H1 (cell line): ENCODE data around the gene ADAM12. TPM values are rescaled to one million over a fixed set of nuclear protein-coding genes. Genes with fewer than 3 reads are reported as not detected.

Experiments used
- BCL11A ChIP-seq, 2 experiments: IDR thresholded peaks; one replicate each; pipeline ENCODE4 v1.6.1; 2011; ENCODE audit warnings: low read depth in 2 of 2, low read length in 2 of 2, mild to moderate bottlenecking in 2 of 2
- CBX8 ChIP-seq: fragments of 300-800, 300-1000 bp; sonication (generic); IDR thresholded peaks from 2 replicates; pipeline ENCODE4 v1.7.1; 2016; ENCODE audit warnings: low read depth, low read length, borderline replicate concordance
- CREB1 ChIP-seq: IDR thresholded peaks from 2 replicates; pipeline ENCODE4 v1.6.1; 2012; ENCODE audit warnings: inconsistent platforms
- MAFK ChIP-seq: IDR thresholded peaks from 2 replicates; pipeline ENCODE4 v1.6.1; 2012; ENCODE audit warnings: low read depth, mild to moderate bottlenecking, improper control_type of control experiment, low read length
- PHF8 ChIP-seq: fragments of 200-600 bp; sonication (generic); conservative IDR thresholded peaks from 2 replicates; pipeline ENCODE4 v1.7.1; 2012; ENCODE audit warnings: low read depth, mild to moderate bottlenecking, inconsistent platforms, low read length, moderate library complexity
- POU5F1 ChIP-seq: IDR thresholded peaks from 2 replicates; pipeline ENCODE4 v1.6.1; 2011; ENCODE audit warnings: low read depth, mild to moderate bottlenecking, low read length, moderate library complexity
- SIN3A ChIP-seq, 2 experiments: IDR thresholded peaks in 1 of 2; conservative IDR thresholded peaks in 1 of 2; 2 replicates each; pipeline ENCODE4 v1.6.1; 2011 to 2012; ENCODE audit warnings: low read length in 2 of 2, improper control_type of control experiment in 1 of 2, low read depth in 1 of 2, mild to moderate bottlenecking in 1 of 2
- SP1 ChIP-seq: IDR thresholded peaks from 2 replicates; pipeline ENCODE4 v1.6.1; 2011; ENCODE audit warnings: low read depth, low read length
- SP2 ChIP-seq: IDR thresholded peaks from 2 replicates; pipeline ENCODE4 v1.6.1; 2012; ENCODE audit warnings: mild to moderate bottlenecking, low read length, inconsistent platforms
- polyA plus RNA-seq, 7 experiments: library from polyadenylated mRNA; depleted of rRNA in 3 of 7; stranded (reverse) in 5 of 7; unstranded in 2 of 7; fragments of >200 nt in 5 of 7; fragments of 200-250 nt in 2 of 7; gene quantifications; 1 replicate in 5 of 7; 2 replicates in 1 of 7; 4 replicates in 1 of 7; pipeline versions ENCODE4 v1.2.1 to v1.2.3, GENCODE V29; 2011 to 2013; ENCODE audit warnings: missing spikeins in 2 of 7, mixed read lengths in 2 of 7
- total RNA-seq: library from RNA; stranded (reverse); fragmentation: NEBNext Ultra II Directional; extraction: Animal tissue kit (Norgen Biotek cat#: 25700); gene quantifications from 2 replicates; pipeline ENCODE4 v1.2.1, GENCODE V29; 2021
- TF ChIP-seq, protein P1 (sequence below): fragments of 300-600 bp; sonication (generic); IDR thresholded peaks from 2 replicates; pipeline ENCODE4 v1.7.1; 2012; ENCODE audit warnings: low read length, moderate library complexity, mild to moderate bottlenecking, inconsistent platforms; ENCODE audit not compliant: insufficient replicate concordance
- TF ChIP-seq, protein P2 (sequence below): IDR thresholded peaks from 2 replicates; pipeline ENCODE4 v1.6.1; 2012; ENCODE audit warnings: low read length, inconsistent platforms

ADAM12 gene
- total and polyA plus RNA-seq, 2 of the 8 experiments (the other 6 are each of a cell fraction or from before 2014, with no cell fraction given): 0.07 to 0.17 TPM

DNA sequence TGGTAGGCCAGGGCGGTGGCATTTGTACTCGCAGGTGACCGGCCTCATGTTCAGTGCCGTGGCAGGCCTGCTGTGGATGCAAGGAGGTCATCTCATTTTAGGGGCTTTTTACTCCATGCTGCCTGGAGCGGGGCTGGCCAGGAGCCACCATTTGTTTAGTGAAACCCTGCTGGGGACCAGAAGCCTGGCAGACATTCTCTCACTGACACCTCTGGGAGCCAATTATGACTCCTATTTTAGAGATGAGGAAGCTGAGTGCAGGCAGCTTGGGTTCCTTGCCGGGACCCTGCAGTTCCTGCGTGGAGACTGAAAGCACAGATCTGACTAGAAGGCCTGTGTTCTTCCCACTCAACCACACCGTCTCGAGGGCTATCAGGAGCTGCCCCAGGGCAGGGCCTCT lies 305.3 kb downstream of the ADAM12 start (continued):
- TF ChIP-seq, protein P1, sequence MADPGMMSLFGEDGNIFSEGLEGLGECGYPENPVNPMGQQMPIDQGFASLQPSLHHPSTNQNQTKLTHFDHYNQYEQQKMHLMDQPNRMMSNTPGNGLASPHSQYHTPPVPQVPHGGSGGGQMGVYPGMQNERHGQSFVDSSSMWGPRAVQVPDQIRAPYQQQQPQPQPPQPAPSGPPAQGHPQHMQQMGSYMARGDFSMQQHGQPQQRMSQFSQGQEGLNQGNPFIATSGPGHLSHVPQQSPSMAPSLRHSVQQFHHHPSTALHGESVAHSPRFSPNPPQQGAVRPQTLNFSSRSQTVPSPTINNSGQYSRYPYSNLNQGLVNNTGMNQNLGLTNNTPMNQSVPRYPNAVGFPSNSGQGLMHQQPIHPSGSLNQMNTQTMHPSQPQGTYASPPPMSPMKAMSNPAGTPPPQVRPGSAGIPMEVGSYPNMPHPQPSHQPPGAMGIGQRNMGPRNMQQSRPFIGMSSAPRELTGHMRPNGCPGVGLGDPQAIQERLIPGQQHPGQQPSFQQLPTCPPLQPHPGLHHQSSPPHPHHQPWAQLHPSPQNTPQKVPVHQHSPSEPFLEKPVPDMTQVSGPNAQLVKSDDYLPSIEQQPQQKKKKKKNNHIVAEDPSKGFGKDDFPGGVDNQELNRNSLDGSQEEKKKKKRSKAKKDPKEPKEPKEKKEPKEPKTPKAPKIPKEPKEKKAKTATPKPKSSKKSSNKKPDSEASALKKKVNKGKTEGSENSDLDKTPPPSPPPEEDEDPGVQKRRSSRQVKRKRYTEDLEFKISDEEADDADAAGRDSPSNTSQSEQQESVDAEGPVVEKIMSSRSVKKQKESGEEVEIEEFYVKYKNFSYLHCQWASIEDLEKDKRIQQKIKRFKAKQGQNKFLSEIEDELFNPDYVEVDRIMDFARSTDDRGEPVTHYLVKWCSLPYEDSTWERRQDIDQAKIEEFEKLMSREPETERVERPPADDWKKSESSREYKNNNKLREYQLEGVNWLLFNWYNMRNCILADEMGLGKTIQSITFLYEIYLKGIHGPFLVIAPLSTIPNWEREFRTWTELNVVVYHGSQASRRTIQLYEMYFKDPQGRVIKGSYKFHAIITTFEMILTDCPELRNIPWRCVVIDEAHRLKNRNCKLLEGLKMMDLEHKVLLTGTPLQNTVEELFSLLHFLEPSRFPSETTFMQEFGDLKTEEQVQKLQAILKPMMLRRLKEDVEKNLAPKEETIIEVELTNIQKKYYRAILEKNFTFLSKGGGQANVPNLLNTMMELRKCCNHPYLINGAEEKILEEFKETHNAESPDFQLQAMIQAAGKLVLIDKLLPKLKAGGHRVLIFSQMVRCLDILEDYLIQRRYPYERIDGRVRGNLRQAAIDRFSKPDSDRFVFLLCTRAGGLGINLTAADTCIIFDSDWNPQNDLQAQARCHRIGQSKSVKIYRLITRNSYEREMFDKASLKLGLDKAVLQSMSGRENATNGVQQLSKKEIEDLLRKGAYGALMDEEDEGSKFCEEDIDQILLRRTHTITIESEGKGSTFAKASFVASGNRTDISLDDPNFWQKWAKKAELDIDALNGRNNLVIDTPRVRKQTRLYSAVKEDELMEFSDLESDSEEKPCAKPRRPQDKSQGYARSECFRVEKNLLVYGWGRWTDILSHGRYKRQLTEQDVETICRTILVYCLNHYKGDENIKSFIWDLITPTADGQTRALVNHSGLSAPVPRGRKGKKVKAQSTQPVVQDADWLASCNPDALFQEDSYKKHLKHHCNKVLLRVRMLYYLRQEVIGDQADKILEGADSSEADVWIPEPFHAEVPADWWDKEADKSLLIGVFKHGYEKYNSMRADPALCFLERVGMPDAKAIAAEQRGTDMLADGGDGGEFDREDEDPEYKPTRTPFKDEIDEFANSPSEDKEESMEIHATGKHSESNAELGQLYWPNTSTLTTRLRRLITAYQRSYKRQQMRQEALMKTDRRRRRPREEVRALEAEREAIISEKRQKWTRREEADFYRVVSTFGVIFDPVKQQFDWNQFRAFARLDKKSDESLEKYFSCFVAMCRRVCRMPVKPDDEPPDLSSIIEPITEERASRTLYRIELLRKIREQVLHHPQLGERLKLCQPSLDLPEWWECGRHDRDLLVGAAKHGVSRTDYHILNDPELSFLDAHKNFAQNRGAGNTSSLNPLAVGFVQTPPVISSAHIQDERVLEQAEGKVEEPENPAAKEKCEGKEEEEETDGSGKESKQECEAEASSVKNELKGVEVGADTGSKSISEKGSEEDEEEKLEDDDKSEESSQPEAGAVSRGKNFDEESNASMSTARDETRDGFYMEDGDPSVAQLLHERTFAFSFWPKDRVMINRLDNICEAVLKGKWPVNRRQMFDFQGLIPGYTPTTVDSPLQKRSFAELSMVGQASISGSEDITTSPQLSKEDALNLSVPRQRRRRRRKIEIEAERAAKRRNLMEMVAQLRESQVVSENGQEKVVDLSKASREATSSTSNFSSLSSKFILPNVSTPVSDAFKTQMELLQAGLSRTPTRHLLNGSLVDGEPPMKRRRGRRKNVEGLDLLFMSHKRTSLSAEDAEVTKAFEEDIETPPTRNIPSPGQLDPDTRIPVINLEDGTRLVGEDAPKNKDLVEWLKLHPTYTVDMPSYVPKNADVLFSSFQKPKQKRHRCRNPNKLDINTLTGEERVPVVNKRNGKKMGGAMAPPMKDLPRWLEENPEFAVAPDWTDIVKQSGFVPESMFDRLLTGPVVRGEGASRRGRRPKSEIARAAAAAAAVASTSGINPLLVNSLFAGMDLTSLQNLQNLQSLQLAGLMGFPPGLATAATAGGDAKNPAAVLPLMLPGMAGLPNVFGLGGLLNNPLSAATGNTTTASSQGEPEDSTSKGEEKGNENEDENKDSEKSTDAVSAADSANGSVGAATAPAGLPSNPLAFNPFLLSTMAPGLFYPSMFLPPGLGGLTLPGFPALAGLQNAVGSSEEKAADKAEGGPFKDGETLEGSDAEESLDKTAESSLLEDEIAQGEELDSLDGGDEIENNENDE: no peak
- TF ChIP-seq CBX8 (no peak), SP1 (no peak), CREB1 (no peak), PHF8 (no peak), SP2 (no peak), MAFK (no peak), BCL11A (IDR thresholded peaks at IDR 0.05; ENCODE audit: low read depth in 2 of 2, low read length in 2 of 2) (no peak), POU5F1 (no peak), SIN3A (conservative IDR thresholded peaks at IDR 0.05 in 1 of 2, IDR thresholded peaks at IDR 0.05 in 1 of 2; ENCODE audit: low read depth in 1 of 2, low read length in 2 of 2) (no peak)
- TF ChIP-seq, protein P2, sequence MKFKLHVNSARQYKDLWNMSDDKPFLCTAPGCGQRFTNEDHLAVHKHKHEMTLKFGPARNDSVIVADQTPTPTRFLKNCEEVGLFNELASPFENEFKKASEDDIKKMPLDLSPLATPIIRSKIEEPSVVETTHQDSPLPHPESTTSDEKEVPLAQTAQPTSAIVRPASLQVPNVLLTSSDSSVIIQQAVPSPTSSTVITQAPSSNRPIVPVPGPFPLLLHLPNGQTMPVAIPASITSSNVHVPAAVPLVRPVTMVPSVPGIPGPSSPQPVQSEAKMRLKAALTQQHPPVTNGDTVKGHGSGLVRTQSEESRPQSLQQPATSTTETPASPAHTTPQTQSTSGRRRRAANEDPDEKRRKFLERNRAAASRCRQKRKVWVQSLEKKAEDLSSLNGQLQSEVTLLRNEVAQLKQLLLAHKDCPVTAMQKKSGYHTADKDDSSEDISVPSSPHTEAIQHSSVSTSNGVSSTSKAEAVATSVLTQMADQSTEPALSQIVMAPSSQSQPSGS: no peak
